WTC11 (cell line): ENCODE measurements around the gene CREG2.

Experiments used
- CBFB ChIP-seq: sonication (generic); formaldehyde crosslinking; IDR thresholded peaks from 2 replicates; pipeline ENCODE4 v1.8.1; 2022; ENCODE audit warnings: mild to moderate bottlenecking, low read depth, missing genetic modification reagents
- ESRRA ChIP-seq: sonication (generic); formaldehyde crosslinking; IDR thresholded peaks from 2 replicates; pipeline ENCODE4 v1.8.1; 2022; ENCODE audit warnings: mild to moderate bottlenecking, missing genetic modification reagents, borderline replicate concordance
- NFE2L1 ChIP-seq: sonication (generic); formaldehyde crosslinking; IDR thresholded peaks from 2 replicates; pipeline ENCODE4 v1.8.1; 2023; ENCODE audit warnings: missing genetic modification reagents
- SMAD3 ChIP-seq: sonication (generic); formaldehyde crosslinking; IDR thresholded peaks from 2 replicates; pipeline ENCODE4 v1.8.0; 2022; ENCODE audit warnings: missing genetic modification reagents, mild to moderate bottlenecking, borderline replicate concordance
- SP1 ChIP-seq: sonication (generic); formaldehyde crosslinking; conservative IDR thresholded peaks from 2 replicates; pipeline ENCODE4 v1.8.1; 2022; ENCODE audit warnings: missing genetic modification reagents
- TCF7 ChIP-seq: sonication (generic); formaldehyde crosslinking; IDR thresholded peaks from 2 replicates; pipeline ENCODE4 v1.8.0; 2022; ENCODE audit warnings: mild to moderate bottlenecking, low read depth, missing genetic modification reagents, moderate library complexity
- ZNF263 ChIP-seq: sonication (generic); formaldehyde crosslinking; IDR thresholded peaks from 2 replicates; pipeline ENCODE4 v1.8.1; 2022; ENCODE audit warnings: low read depth, mild to moderate bottlenecking, moderate library complexity, missing genetic modification reagents
- ZSCAN18 ChIP-seq: fragments of 250-450 bp; sonication (Bioruptor Pico); IDR thresholded peaks from 2 replicates; pipeline ENCODE4 v2.1.2; 2022; ENCODE audit warnings: mild to moderate bottlenecking, moderate library complexity
- TF ChIP-seq, protein P1 (sequence below): sonication (generic); formaldehyde crosslinking; IDR thresholded peaks from 2 replicates; pipeline ENCODE4 v1.8.1; 2022; ENCODE audit warnings: missing genetic modification reagents, borderline replicate concordance
- TF ChIP-seq, protein P2 (sequence below): fragments of 200-600 bp; IDR thresholded peaks from 2 replicates; pipeline ENCODE4 v1.8.0; 2022; ENCODE audit warnings: antibody characterized with exemption
- TF ChIP-seq, protein P3 (sequence below): sonication (generic); formaldehyde crosslinking; IDR thresholded peaks from 2 replicates; pipeline ENCODE4 v1.8.0; 2022; ENCODE audit warnings: mild to moderate bottlenecking, missing genetic modification reagents
- TF ChIP-seq, protein P4 (sequence below): sonication (generic); formaldehyde crosslinking; IDR thresholded peaks from 2 replicates; pipeline ENCODE4 v1.8.0; 2023; ENCODE audit warnings: mild to moderate bottlenecking, missing genetic modification reagents
- TF ChIP-seq, protein P5 (sequence below): sonication (generic); formaldehyde crosslinking; IDR thresholded peaks from 2 replicates; pipeline ENCODE4 v1.8.1; 2022; ENCODE audit warnings: low read depth, missing genetic modification reagents, borderline replicate concordance

DNA sequence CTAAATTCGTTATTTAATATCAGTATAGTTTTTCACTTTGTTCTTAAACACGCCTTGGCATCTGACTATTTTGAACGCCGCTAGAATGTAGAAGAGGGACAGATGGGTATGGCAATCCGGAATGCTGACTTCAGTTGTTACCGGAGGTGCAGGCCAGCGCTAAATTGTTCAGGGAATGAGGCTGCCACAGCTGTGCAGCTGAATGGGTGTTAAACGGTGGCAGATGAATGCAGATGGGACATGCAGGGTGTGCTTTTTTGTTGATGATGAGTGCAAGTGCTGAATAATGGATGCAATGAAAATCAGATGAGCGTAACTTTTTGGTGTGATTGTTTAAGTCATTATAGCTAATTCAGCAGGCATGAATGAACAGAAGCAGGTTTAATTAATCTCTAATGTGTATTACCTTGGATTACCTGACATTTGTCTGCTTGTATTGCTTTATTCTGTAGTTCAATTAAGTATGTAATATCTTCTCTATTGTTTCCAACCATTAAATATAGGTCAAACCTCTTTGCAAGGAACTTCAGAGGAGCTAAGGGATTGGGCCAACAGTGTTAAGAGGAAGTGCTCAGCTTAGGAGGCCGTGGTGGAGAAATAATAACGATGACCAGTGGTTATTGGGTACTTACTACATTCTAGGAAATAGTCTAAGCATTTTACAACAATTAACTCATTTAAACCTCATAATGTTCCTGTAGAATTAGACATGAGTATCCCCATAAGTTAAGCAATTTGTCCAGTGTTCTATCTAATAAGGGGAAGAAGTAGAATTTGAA lies 11.9 kb upstream of the CREG2 start:
- TF ChIP-seq, protein P1, sequence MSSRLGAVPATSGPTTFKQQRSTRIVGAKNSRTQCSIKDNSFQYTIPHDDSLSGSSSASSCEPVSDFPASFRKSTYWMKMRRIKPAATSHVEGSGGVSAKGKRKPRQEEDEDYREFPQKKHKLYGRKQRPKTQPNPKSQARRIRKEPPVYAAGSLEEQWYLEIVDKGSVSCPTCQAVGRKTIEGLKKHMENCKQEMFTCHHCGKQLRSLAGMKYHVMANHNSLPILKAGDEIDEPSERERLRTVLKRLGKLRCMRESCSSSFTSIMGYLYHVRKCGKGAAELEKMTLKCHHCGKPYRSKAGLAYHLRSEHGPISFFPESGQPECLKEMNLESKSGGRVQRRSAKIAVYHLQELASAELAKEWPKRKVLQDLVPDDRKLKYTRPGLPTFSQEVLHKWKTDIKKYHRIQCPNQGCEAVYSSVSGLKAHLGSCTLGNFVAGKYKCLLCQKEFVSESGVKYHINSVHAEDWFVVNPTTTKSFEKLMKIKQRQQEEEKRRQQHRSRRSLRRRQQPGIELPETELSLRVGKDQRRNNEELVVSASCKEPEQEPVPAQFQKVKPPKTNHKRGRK (CRISPR knock-in tag) = no peak
- TF ChIP-seq CBFB (CRISPR knock-in tag) = no peak
- TF ChIP-seq, protein P2, sequence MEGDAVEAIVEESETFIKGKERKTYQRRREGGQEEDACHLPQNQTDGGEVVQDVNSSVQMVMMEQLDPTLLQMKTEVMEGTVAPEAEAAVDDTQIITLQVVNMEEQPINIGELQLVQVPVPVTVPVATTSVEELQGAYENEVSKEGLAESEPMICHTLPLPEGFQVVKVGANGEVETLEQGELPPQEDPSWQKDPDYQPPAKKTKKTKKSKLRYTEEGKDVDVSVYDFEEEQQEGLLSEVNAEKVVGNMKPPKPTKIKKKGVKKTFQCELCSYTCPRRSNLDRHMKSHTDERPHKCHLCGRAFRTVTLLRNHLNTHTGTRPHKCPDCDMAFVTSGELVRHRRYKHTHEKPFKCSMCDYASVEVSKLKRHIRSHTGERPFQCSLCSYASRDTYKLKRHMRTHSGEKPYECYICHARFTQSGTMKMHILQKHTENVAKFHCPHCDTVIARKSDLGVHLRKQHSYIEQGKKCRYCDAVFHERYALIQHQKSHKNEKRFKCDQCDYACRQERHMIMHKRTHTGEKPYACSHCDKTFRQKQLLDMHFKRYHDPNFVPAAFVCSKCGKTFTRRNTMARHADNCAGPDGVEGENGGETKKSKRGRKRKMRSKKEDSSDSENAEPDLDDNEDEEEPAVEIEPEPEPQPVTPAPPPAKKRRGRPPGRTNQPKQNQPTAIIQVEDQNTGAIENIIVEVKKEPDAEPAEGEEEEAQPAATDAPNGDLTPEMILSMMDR = no peak
- TF ChIP-seq, protein P3, sequence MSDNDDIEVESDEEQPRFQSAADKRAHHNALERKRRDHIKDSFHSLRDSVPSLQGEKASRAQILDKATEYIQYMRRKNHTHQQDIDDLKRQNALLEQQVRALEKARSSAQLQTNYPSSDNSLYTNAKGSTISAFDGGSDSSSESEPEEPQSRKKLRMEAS (CRISPR knock-in tag) = no peak
- TF ChIP-seq, protein P4, sequence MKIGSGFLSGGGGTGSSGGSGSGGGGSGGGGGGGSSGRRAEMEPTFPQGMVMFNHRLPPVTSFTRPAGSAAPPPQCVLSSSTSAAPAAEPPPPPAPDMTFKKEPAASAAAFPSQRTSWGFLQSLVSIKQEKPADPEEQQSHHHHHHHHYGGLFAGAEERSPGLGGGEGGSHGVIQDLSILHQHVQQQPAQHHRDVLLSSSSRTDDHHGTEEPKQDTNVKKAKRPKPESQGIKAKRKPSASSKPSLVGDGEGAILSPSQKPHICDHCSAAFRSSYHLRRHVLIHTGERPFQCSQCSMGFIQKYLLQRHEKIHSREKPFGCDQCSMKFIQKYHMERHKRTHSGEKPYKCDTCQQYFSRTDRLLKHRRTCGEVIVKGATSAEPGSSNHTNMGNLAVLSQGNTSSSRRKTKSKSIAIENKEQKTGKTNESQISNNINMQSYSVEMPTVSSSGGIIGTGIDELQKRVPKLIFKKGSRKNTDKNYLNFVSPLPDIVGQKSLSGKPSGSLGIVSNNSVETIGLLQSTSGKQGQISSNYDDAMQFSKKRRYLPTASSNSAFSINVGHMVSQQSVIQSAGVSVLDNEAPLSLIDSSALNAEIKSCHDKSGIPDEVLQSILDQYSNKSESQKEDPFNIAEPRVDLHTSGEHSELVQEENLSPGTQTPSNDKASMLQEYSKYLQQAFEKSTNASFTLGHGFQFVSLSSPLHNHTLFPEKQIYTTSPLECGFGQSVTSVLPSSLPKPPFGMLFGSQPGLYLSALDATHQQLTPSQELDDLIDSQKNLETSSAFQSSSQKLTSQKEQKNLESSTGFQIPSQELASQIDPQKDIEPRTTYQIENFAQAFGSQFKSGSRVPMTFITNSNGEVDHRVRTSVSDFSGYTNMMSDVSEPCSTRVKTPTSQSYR = no peak
- TF ChIP-seq, protein P5, sequence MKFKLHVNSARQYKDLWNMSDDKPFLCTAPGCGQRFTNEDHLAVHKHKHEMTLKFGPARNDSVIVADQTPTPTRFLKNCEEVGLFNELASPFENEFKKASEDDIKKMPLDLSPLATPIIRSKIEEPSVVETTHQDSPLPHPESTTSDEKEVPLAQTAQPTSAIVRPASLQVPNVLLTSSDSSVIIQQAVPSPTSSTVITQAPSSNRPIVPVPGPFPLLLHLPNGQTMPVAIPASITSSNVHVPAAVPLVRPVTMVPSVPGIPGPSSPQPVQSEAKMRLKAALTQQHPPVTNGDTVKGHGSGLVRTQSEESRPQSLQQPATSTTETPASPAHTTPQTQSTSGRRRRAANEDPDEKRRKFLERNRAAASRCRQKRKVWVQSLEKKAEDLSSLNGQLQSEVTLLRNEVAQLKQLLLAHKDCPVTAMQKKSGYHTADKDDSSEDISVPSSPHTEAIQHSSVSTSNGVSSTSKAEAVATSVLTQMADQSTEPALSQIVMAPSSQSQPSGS (CRISPR knock-in tag) = no peak
- no peak for TF ChIP-seq NFE2L1
- no peak for TF ChIP-seq ZSCAN18
- no peak for TF ChIP-seq SMAD3 (CRISPR knock-in tag)
- TF ChIP-seq TCF7 (CRISPR knock-in tag) = no peak
- TF ChIP-seq SP1 = no peak
- TF ChIP-seq ESRRA (CRISPR knock-in tag) = no peak
- TF ChIP-seq ZNF263 (CRISPR knock-in tag) = no peak
